Mesenchymal stem cell (in vitro differentiated cells and primary cell): ENCODE measurements around the gene SNX20.

Experiments
- DNase-seq: peaks from one replicate; pipeline ENCODE4 v3.0.0-alpha.2; 2013
- H2AFZ ChIP-seq: one replicate; pipeline ENCODE4 v1.6.1; 2013; ENCODE audit warnings: low read depth, mild to moderate bottlenecking, control low read depth, inconsistent platforms, low read length, moderate library complexity
- H2AK5ac ChIP-seq: 2 replicates; pipeline ENCODE4 v1.6.1; 2013; ENCODE audit warnings: low read length, moderate library complexity, mild to moderate bottlenecking, inconsistent platforms; ENCODE audit not compliant: severe bottlenecking
- H2BK120ac ChIP-seq: one replicate; pipeline ENCODE4 v1.6.1; 2013; ENCODE audit warnings: low read depth, mild to moderate bottlenecking, inconsistent platforms, low read length, moderate library complexity
- H2BK12ac ChIP-seq, 2 experiments: one replicate each; pipeline ENCODE4 v1.6.1; 2013; ENCODE audit warnings: inconsistent platforms in 2 of 2, low read length in 2 of 2, mild to moderate bottlenecking in 2 of 2, moderate library complexity in 2 of 2, control low read depth in 1 of 2
- H2BK15ac ChIP-seq: one replicate; pipeline ENCODE4 v1.6.1; 2013; ENCODE audit warnings: mild to moderate bottlenecking, low read depth, inconsistent platforms; ENCODE audit not compliant: poor library complexity, severe bottlenecking
- H2BK5ac ChIP-seq: 2 replicates; pipeline ENCODE4 v1.6.1; 2013; ENCODE audit warnings: low read depth, mild to moderate bottlenecking, low read length, control low read depth, inconsistent platforms; ENCODE audit not compliant: poor library complexity, severe bottlenecking
- H3K14ac ChIP-seq, 2 experiments: one replicate each; pipeline ENCODE4 v1.6.1; 2013; ENCODE audit warnings: inconsistent platforms in 2 of 2, low read length in 2 of 2, control low read depth in 1 of 2, mild to moderate bottlenecking in 1 of 2, moderate library complexity in 1 of 2
- H3K18ac ChIP-seq, 2 experiments: one replicate each; pipeline ENCODE4 v1.6.1; 2013; ENCODE audit warnings: inconsistent platforms in 2 of 2, low read length in 2 of 2, control low read depth in 1 of 2, low read depth in 1 of 2, mild to moderate bottlenecking in 1 of 2
- H3K23ac ChIP-seq, 2 experiments: one replicate each; pipeline ENCODE4 v1.6.1; 2013; ENCODE audit warnings: inconsistent platforms in 2 of 2, low read length in 2 of 2, mild to moderate bottlenecking in 2 of 2, moderate library complexity in 2 of 2, control low read depth in 1 of 2
- H3K27ac ChIP-seq: 2 replicates; pipeline ENCODE4 v1.5.1; 2013; ENCODE audit warnings: mild to moderate bottlenecking, moderate library complexity, low read length, control low read depth, inconsistent platforms; ENCODE audit not compliant: poor library complexity, severe bottlenecking
- H3K27me3 ChIP-seq, 2 experiments: 2 replicates each; pipeline versions ENCODE4 v1.6.1 to v1.7.0; 2013; ENCODE audit warnings: low read length in 2 of 2, mild to moderate bottlenecking in 2 of 2, moderate library complexity in 2 of 2, control low read depth in 1 of 2, inconsistent platforms in 1 of 2; ENCODE audit not compliant: control insufficient read depth in 1 of 2, insufficient read depth in 1 of 2
- H3K36me3 ChIP-seq, 2 experiments: 2 replicates each; pipeline versions ENCODE4 v1.6.1 to v1.7.0; 2013; ENCODE audit warnings: low read length in 2 of 2, control low read depth in 1 of 2, inconsistent platforms in 1 of 2, low read depth in 1 of 2, mild to moderate bottlenecking in 1 of 2; ENCODE audit not compliant: insufficient read depth in 2 of 2, control insufficient read depth in 1 of 2
- H3K4ac ChIP-seq, 2 experiments: one replicate each; pipeline ENCODE4 v1.6.1; 2013; ENCODE audit warnings: inconsistent platforms in 2 of 2, low read length in 2 of 2, mild to moderate bottlenecking in 2 of 2, moderate library complexity in 2 of 2, control low read depth in 1 of 2, low read depth in 1 of 2
- H3K4me1 ChIP-seq: 2 replicates; pipeline ENCODE4 v1.6.1; 2013; ENCODE audit warnings: low read depth, low read length, control low read depth; ENCODE audit not compliant: control insufficient read depth, insufficient read depth
- H3K4me2 ChIP-seq: 2 replicates; pipeline ENCODE4 v1.6.1; 2013; ENCODE audit warnings: low read length, mild to moderate bottlenecking, inconsistent platforms; ENCODE audit not compliant: poor library complexity, severe bottlenecking
- H3K4me3 ChIP-seq, 2 experiments: 2 replicates each; pipeline versions ENCODE4 v1.5.1 to v1.7.0; 2013; ENCODE audit warnings: low read length in 2 of 2, mild to moderate bottlenecking in 2 of 2, control low read depth in 1 of 2, low read depth in 1 of 2; ENCODE audit not compliant: insufficient read depth in 1 of 2
- H3K79me1 ChIP-seq: replicated peaks from 2 replicates; pipeline ENCODE4 v1.6.1; 2013; ENCODE audit warnings: mild to moderate bottlenecking, control low read depth, low read length, inconsistent platforms; ENCODE audit not compliant: poor library complexity, severe bottlenecking
- H3K9ac ChIP-seq: 2 replicates; pipeline ENCODE4 v1.7.0; 2013; ENCODE audit warnings: mild to moderate bottlenecking, low read length, moderate library complexity
- H3K9me3 ChIP-seq: 2 replicates; pipeline ENCODE4 v1.7.0; 2013; ENCODE audit warnings: mild to moderate bottlenecking, low read length; ENCODE audit not compliant: control insufficient read depth
- H4K8ac ChIP-seq: one replicate; pipeline ENCODE4 v1.6.1; 2013; ENCODE audit warnings: inconsistent platforms, mild to moderate bottlenecking, low read length, moderate library complexity
- H4K91ac ChIP-seq: one replicate; pipeline ENCODE4 v1.6.1; 2013; ENCODE audit warnings: mild to moderate bottlenecking, low read length, inconsistent platforms
- WGBS: methylation state at CpG from one replicate; pipeline ENCODE4 v1.1.7; 2013; ENCODE audit warnings: mixed read lengths; 5-methylcytosine and 5-hydroxymethylcytosine counted together

The SNX20 gene

GRCh38 chr16:50651835-50652438 is 29.2 kb downstream of the SNX20 start:
- Histone ChIP-seq H3K27me3 (peaks cover 13 to 15% of the 10 kb centered on the region in 2 experiments), H3K27ac (no peak overlapping the region), H3K36me3 (no peaks in the 10 kb centered on the region), H3K4ac (no peak overlapping the region), H3K23ac (no peak overlapping the region), H2AFZ (no peak overlapping the region), H2AK5ac (no peak overlapping the region), H2BK120ac (no peak overlapping the region), H3K4me1 (no peaks in the 10 kb centered on the region), H3K9me3 (peaks cover 4% of the 10 kb centered on the region), H4K8ac (no peak overlapping the region), H3K14ac (no peak overlapping the region), H3K4me2 (no peak overlapping the region), H3K9ac (no peak overlapping the region), H4K91ac (no peak overlapping the region), H2BK12ac (no peak overlapping the region), H3K4me3 (no peak overlapping the region), H3K79me1 (no peaks in the 10 kb centered on the region), H3K18ac (no peak overlapping the region), H2BK5ac (no peak overlapping the region), H2BK15ac (no peak overlapping the region)
- DNase-seq: no peak
- WGBS: 73% methylated on average over 3 of the region's 3 CpGs

GRCh38 chr16:50646345-50646744 is 34.8 kb downstream of the SNX20 start:
- Histone ChIP-seq H3K9me3 (peaks cover 4% of the 10 kb centered on the region), H3K4me2 (no peak overlapping the region), H3K27ac (no peak overlapping the region), H2AK5ac (no peak overlapping the region), H3K4me3 (no peak overlapping the region), H2BK12ac (no peak overlapping the region), H2AFZ (no peak overlapping the region), H2BK120ac (no peak overlapping the region), H3K79me1 (no peaks in the 10 kb centered on the region), H3K14ac (no peak overlapping the region), H3K4me1 (no peaks in the 10 kb centered on the region), H2BK5ac (no peak overlapping the region), H4K8ac (no peak overlapping the region), H3K36me3 (no peaks in the 10 kb centered on the region), H3K4ac (no peak overlapping the region), H2BK15ac (no peak overlapping the region), H3K27me3 (peaks cover 46 to 47% of the 10 kb centered on the region in 2 experiments), H3K9ac (no peak overlapping the region), H4K91ac (no peak overlapping the region), H3K23ac (no peak overlapping the region), H3K18ac (no peak overlapping the region)
- no peak for DNase-seq
- WGBS: 80% methylated on average over 8 of the region's 8 CpGs

- 63% methylated on average over 18 of the region's 20 CpGs for WGBS
- no peak overlapping the region for H2BK5ac ChIP-seq
Measured at GRCh38 chr16:50645563-50646220, 35.4 kb downstream of the SNX20 start.

GRCh38 chr16:50644729-50645128 is 36.4 kb downstream of the SNX20 start:
- WGBS: 49% methylated on average over 4 of the region's 6 CpGs
- no peak overlapping the region for H3K23ac ChIP-seq

More at GRCh38 chr16:50645563-50646220, 35.4 kb downstream of the SNX20 start:
- no peak for DNase-seq
- H3K36me3 ChIP-seq: no peaks in the 10 kb centered on the region
- peaks cover 46 to 47% of the 10 kb centered on the region in 2 experiments for H3K27me3 ChIP-seq
- no peak overlapping the region for H3K4me3 ChIP-seq
- H3K9me3 ChIP-seq: peaks cover 4% of the 10 kb centered on the region
- H2BK12ac ChIP-seq: no peak overlapping the region
- H2BK120ac ChIP-seq: no peak overlapping the region
- no peak overlapping the region for H2AFZ ChIP-seq
- no peak overlapping the region for H3K27ac ChIP-seq
- no peak overlapping the region for H3K23ac ChIP-seq
- no peak overlapping the region for H3K4me2 ChIP-seq
- H3K14ac ChIP-seq: no peak overlapping the region
- H3K18ac ChIP-seq: no peak overlapping the region
- H3K4me1 ChIP-seq: no peaks in the 10 kb centered on the region
- no peak overlapping the region for H3K4ac ChIP-seq
- H3K79me1 ChIP-seq: no peaks in the 10 kb centered on the region
- no peak overlapping the region for H2AK5ac ChIP-seq
- H3K9ac ChIP-seq: no peak overlapping the region
- H2BK15ac ChIP-seq: no peak overlapping the region
- H4K91ac ChIP-seq: no peak overlapping the region
- no peak overlapping the region for H4K8ac ChIP-seq

More at GRCh38 chr16:50644729-50645128, 36.4 kb downstream of the SNX20 start:
- H3K27ac ChIP-seq: no peak overlapping the region
- no peaks in the 10 kb centered on the region for H3K4me1 ChIP-seq
- H2BK120ac ChIP-seq: no peak overlapping the region
- peaks cover 46 to 52% of the 10 kb centered on the region in 2 experiments for H3K27me3 ChIP-seq
- H3K4ac ChIP-seq: no peak overlapping the region
- no peak overlapping the region for H4K91ac ChIP-seq
- H3K9me3 ChIP-seq: peaks cover 4% of the 10 kb centered on the region
- no peak overlapping the region for H3K18ac ChIP-seq
- no peak overlapping the region for H2BK12ac ChIP-seq
- H2AK5ac ChIP-seq: no peak overlapping the region
- DNase-seq: no peak
- no peak overlapping the region for H3K9ac ChIP-seq
- no peak overlapping the region for H3K14ac ChIP-seq
- H2AFZ ChIP-seq: no peak overlapping the region
- no peaks in the 10 kb centered on the region for H3K36me3 ChIP-seq
- H2BK5ac ChIP-seq: no peak overlapping the region
- no peak overlapping the region for H3K4me2 ChIP-seq
- no peaks in the 10 kb centered on the region for H3K79me1 ChIP-seq
- no peak overlapping the region for H4K8ac ChIP-seq
- no peak overlapping the region for H3K4me3 ChIP-seq
- H2BK15ac ChIP-seq: no peak overlapping the region
